Fibroblast of skin of back (primary cell): ENCODE data around the gene CFAP299. TPM values are rescaled to one million over a fixed set of nuclear protein-coding genes. Genes with fewer than 3 reads are reported as not detected.
"Not testable (repeated sequence)": the region's sequence is repeated elsewhere in the genome, so short reads cannot be mapped to it uniquely, and the experiment has no call there.

ENCODE experiments used
- DNase-seq: peaks from one replicate; pipeline ENCODE4 v3.0.0-alpha.2; 2013
- polyA plus RNA-seq, 2 experiments: library from polyadenylated mRNA; unstranded; fragments of 120-200 nt; gene quantifications; one replicate each; pipeline ENCODE4 v1.2.1, GENCODE V29; 2013; ENCODE audit not compliant: insufficient read length in 2 of 2

CFAP299 gene
- 0.54 TPM for polyA plus RNA-seq (2013, experiment 1 of 2; ENCODE audit: insufficient read length)
- 0.53 TPM for polyA plus RNA-seq (2013, experiment 2 of 2; ENCODE audit: insufficient read length)

GRCh38 chr4:80335554-80336358 is at the start of gene CFAP299:
Gene CFAP299 (plus strand): TSS chr4:80335730.
- peak; percentile 90 for DNase-seq

DNA sequence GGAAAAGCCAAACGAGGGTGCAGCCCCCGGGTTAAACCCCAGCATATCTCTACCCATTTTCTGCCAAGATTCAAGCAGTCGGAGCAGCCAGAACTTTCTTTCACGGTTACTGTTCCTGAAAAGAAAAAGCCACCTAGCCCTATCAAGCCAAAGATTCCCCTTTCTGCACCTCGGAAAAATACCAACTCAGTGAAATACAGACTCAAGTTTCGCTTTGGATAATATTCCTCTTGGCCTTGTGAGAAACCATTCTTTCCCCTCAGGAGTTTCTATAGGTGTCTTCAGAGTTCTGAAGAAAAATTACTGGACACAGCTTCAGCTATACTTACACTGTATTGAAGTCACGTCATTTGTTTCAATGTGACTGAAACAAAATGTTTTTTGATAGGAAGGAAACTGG is 49.1 kb upstream of the CFAP299 start:
- DNase-seq, result no peak

GRCh38 chr4:80290665-80291064 is 44.9 kb upstream of the CFAP299 start:
- DNase-seq, result not testable (repeated sequence)

DNA sequence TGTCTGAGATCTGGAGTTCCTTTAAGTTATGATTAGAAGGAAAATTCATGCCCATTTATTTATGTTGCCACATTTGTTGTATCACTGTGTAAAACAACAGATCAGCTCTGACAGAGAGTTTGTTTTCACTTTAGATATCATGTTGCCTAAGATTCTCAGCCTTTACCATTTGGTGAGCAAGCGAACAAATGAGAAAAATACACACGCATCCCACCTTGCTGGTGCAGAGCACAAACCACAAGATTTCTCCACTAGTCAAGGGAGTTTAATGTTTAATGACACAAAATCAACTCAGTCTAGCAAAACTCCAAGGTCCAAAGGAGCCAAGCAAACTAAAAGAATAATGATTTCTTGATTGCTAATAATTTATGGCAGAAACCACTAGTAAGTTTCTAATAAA is 41.3 kb upstream of the CFAP299 start:
- no peak for DNase-seq

GRCh38 chr4:80295336-80295735 is 40.2 kb upstream of the CFAP299 start:
- DNase-seq, result no peak

DNA sequence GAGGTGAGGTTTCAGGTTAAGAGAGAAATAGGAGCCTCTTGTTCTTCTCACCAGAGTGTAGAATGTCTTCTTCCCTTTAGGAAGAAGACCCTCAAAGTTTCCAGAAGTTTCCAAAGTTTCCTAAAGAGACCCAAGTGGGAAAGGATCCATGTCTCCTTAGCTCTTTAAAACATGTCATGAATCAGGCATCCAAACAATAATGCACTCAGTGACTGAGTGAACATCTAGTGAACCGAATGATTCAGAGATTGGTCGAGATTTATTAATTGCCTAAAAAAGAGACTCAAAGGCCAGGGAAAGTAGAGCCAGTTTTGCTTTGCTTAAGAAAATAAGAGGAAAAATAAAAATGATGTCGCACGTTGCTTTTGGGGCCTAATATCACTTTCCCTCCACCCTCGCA is 39.7 kb upstream of the CFAP299 start:
- peak; percentile 23 for DNase-seq

DNA sequence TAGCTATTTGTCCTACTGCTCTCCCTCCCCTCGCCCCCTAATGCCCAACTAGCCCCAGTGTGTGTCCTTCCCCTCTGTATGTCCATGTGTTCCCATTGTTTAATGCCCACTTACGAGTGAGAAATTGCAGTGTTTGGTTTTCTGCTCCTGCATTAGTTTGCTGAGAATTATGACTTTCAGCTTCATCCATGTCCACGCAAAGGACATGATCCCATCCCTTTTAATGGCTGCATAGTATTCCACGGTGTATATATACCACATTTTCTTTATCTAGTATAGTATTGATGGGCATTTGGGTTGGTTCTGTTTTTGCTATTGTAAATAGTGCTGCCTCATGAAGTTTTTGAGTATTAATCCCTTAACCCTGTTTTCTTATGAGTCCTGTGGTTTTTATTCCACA is 33.6 kb upstream of the CFAP299 start:
- DNase-seq, result no peak

DNA sequence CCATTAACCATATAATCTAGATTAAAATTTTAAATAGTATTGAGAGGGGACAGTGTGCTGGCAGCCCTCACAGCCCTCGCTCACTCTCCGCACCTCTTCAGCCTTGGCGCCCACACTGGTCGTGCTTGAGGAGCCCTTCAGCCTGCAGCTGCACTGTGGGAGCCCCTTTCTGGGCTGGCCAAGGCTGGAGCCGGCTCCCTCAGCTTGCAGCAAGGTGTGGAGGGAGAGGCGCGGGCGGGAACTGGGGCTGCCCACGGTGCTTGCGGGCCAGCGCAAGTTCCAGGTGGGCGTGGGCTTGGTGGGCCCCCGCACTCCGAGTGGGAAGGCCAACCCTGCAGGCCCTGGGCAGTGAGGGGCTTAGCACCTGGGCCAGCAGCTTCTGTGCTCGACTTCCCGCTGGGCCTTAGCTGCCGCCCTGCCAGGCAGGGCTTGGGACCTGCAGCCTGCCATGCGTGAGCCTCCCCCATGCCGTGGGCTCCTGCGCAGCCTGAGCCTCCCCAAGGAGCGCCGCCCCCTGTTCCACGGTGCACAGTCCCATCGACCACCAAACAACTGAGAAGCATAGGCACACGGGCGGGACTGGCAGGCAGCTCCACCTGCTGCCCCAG is 32.8 kb upstream of the CFAP299 start:
- DNase-seq, result no peak

GRCh38 chr4:80305466-80305865 is 30.1 kb upstream of the CFAP299 start:
- DNase-seq, result peak; percentile 79

DNA sequence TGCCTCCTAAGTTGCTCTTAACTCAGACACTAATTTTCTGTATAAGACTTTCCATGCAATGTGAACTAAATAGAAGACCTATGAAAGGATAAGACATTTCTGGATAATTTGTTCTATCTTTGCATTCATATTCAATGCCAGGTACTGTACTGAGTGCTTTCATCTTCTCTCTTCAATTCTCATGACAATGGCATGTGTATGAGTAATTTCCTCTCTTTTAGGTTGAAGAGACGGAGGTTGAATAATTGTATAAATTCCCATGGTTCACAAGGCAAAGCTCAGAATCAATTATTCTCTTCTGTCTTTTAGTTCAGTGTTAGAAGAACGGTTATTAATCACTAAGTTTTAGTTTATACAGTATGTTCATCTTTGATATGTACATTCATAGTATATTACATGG is 29.3 kb upstream of the CFAP299 start:
- DNase-seq, result peak; percentile 67

DNA sequence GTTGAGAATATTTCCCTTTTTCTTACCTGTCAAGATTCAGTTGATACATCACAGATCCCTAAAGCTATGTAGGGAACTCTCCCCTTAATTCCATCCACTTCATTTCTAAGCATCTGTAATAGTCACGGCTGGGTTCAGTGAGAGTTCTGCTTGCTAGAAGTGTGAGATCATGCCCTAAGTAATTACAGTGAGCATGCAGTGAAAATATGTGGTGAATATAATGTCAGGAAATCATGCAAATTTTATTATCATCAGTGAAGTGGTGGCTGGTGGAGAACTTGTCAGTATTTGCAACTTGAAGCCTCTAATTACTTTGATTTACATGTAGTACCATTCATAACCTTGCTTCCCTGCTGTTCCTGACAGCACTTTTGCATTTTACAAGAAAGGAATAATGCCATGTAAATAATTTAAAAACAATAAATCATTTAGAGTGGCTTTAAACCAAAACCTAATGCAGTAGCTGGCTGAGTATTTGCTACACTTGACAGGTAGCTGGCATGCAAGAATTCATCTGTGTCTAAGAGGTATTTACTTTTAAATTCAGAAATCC is 28.3 kb upstream of the CFAP299 start:
- DNase-seq, result peak; percentile 75

DNA sequence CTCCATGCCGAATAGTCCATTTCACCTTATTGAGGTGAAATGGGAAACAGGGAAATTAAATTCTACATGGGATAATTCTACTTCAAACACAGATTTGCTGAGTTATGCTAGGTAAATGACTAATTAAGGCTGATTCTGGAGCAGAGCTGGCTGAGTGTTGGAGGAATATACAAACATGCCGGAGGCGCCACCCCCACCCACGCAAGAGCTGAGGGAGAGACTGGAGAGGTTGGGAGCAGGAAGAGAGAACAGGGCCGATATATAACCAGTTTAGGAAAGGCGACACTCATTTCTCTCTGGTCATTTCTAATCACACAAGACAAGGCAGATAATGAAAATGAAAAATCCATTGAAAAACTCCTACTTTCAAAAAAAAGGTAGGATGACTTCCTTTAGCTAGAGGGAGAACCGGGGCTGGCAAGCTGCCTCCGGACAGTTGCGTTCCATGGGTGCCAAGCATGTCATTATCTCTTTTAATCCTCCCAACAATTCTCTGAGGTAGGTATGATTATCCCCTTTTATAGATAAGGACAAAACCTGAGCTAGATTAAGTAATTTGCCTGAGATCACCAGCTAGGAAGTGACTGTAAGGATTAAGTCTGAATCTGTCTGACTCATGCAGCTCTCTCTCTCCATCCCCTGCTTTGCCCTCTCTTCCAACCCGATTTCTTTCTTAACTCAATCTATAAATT is 27.6 kb upstream of the CFAP299 start:
- DNase-seq, result peak; percentile 72

DNA sequence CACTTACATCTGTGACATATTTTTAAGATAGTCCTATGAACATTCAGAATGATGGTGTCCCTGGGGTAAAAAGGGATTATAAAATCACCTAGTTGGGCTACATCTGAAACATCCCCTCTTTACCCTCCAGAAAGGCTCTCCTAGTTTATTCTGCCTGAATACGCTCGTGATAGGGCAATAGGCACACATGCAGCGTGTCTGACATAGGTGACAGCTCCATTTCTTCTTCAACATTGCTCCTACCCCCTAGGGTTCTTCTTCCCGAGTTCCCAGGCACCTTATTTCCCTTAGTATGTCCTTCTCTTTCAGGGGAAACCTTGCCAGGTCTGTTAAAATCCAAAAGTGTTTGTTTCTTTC is 27.1 kb upstream of the CFAP299 start:
- DNase-seq, result no peak

DNA sequence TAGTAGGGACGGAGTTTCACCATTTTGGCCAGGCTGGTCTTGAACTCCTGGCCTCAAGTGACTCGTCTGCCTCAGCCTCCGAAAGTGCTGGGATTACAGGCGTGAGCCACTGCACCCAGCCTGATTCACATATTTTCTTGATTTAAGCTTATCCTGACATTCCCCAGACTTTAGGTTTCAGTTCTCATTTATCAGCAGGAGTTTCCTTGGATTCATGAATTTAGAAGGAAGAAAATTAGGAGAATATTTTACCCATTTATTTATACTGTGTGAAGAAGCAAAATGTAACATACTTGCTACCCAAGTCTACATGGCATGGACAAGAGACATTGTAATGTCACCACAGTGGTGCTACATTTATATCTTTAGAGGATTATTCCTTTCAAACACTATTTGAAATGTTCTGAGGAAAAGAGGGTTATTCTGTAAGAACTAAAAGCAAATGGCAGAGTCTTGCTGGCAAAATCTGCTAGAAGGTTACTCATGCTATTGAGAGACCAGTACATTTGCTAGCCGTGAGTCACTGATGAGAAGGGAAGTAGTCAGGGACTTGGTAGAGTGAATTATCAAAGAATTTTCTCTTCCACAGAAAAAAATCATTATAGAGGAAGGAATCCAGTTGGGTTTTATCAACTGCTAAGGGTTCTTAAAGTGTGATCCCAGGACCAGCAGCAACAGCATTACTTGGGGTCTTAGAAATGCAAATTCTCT is 26.1 kb upstream of the CFAP299 start:
- peak; percentile 95 for DNase-seq

DNA sequence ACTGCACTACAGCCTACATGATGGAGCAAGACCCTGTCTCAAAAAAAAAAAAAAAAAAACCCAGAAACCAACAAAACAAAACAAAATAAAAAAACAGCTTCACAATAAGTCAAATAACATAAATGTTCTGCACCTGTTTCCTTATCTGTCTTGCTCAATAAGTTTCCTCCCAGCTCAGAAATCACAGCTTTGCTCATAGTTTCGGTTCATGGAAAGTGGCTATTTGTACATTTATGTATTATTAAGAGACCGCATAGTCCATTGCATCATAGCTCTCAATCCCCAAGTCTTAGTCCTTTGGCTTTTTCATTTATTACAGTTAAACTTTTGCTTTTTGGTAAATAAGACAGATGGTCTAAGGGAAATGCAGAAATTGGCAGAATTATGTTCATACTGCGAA is 24.4 kb upstream of the CFAP299 start:
- DNase-seq, result no peak

DNA sequence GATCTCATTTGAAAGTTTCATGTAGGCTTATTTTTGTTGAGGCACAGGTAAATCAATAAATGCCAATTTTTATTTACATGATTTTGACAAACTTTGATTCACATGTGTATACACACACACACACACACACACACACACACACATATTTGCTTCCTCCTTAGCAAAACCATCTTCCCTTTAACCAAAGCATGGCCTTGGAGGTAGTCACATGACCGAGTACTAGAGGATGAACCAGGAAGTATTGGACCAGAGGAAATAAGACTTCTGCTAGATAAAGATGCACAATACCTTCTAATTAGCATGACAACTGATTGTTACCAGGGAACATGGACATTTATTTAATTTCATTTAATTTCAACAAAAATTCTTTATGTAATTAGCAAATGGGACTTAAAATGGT is 23.4 kb upstream of the CFAP299 start:
- no peak for DNase-seq

DNA sequence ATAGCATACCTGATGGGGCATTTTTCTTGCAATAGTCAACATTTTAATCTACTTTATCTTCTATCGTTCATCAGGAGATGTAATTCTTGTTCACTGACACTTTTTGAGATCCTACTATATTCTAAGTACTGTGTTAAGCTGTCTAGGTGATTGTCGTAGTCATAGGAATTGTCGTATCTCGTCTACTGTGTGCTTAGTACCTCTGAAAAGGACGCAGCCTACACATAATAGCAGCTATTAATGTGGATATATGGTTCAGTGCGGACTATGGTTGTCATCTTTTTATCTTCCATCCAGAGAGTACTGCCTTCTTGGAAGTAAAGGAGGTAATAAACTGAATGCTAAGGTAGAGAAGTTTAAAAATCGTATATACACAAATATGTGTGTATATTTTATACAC is 21.9 kb upstream of the CFAP299 start:
- DNase-seq, result no peak

DNA sequence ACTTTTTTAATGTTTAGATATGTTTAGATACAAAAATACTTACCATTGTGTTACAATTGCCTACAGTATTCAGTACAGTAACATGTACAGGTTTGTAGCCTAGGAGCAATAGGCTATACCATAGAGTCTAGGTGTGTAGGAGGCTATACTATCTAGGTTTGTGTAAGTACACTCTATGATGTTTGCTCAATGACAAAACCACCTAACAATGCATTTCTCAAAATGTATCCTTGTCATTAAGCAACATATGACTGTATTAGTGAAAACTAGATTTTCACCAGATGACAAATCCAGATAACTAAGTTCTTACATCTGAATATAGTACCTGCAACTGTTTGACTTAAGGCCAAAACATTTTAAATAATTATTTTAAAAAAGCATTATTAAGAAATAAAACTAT is 19.7 kb upstream of the CFAP299 start:
- DNase-seq, result not testable (repeated sequence)

DNA sequence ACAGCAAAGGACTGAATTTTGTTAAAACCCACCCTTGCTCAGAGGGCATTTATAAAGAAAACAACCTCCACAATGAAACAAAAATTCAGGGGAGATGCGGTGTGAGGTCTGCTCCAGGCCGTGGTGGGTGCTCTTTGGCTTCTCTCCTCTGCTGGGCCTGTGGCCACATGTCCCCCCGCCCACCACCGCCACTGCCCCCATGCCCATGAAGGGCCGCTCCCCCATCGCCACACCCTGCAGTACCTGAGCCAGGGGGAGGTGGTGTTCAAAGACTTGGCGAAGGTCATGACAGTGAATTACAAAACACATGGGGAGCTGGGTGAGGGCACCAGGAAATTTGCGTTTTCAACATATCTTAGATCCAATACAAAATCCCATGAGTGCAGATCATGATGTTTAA is 14.2 kb upstream of the CFAP299 start:
- no peak for DNase-seq

GRCh38 chr4:80321776-80322175 is 13.8 kb upstream of the CFAP299 start:
- no peak for DNase-seq

DNA sequence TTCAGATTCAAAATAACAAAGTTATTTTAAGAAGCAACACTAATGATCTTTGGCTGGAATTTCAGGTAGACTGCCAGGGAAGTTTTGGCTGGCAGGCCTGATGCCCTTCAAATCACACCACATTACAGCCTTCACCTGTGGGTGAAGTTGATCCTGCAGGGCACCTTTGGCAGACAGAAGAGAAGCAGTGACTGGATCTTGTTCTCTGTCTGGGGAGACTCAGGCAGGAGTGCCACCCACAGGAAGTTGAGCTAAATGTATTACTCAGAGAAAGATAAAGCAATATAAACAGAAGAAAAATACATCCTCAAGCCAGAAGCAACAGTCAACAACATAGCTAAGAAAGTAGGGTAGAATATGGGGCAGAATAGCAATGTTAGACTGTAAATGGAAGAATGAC is 12.8 kb upstream of the CFAP299 start:
- DNase-seq, result peak; percentile 73

DNA sequence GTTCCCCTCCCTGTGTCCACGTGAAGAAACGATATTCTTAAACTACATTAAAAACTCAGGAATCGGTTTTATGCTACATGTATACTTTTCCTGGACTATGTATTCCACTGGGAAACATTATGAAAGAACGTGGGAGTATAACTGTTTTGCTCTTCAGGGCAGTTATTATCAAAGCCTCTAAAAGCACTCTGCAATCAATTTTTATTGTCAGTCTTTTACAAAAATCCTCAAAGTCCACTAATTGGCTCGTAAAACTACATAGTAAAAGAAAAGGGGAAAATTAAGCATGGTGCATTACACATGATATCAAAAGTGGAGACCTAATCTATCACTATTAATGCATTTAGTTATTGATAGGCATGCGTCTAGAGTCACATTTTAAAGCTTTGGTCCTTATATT is 11.4 kb upstream of the CFAP299 start:
- no peak for DNase-seq

GRCh38 chr4:80331693-80332092 is 3.8 kb upstream of the CFAP299 start:
- no peak for DNase-seq
